ENCODE results near the gene PCYT2. TPM values are rescaled to one million over a fixed set of nuclear protein-coding genes. Genes with fewer than 3 reads are reported as not detected.

The PCYT2 gene
- total and polyA plus RNA-seq, 9 of the 15 experiments (the other 6 are each of a cell fraction or from before 2014, with no cell fraction given) = 0.92 to 134 (median 82.5) TPM

DNA sequence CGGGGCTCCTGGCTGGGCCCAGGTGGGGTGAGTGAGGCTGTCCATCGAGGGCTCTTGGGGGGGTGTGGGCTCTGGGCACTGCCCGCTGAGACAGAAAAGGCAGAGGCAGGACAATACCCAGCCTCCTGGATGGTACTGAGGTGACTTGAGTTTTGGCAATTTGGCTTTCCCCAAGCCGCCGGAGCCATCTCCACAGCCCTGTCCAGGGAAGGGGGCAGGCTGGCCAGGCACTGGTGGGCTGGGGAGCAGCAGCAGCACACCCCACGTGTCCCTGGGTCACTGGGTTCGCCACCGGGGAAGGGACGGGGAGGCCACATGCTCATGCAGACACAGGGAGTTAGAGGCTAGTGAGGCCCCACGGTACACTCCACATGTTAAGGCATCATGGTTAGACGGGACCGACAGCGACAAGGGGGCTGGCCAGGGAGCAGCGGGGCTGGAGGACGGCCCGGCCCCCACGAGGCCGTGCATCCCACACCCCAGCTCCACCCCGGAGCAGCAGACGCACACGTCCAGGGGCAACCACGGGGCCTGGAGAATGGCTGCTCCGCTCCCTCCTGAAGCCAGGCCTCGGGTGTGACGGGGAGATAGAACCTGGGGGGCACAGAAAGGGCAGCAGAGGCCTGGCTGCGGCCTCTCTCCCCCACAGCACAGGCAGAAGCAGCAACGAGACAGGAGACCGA lies 43.1 kb downstream of the PCYT2 start (continued):
- peak; percentile 22; the same call in 1 of the 2 replicates for TF ChIP-seq HLTF (IDR thresholded peaks at IDR 0.05)
- TF ChIP-seq, protein P1, sequence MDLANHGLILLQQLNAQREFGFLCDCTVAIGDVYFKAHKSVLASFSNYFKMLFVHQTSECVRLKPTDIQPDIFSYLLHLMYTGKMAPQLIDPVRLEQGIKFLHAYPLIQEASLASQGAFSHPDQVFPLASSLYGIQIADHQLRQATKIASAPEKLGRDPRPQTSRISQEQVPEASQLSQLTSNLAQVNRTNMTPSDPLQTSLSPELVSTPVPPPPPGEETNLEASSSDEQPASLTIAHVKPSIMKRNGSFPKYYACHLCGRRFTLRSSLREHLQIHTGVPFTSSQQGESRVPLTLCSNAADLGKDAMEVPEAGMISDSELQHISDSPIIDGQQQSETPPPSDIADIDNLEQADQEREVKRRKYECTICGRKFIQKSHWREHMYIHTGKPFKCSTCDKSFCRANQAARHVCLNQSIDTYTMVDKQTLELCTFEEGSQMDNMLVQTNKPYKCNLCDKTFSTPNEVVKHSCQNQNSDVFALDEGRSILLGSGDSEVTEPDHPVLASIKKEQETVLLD (IDR thresholded peaks at IDR 0.05) = 0 out of 2 replicates have a peak, but pooled peaks have one; percentile 18
- TF ChIP-seq ZNF121 (CRISPR knock-in tag; conservative IDR thresholded peaks at IDR 0.05) = no peak
- TF ChIP-seq MBD2 (IDR thresholded peaks at IDR 0.05; ENCODE audit: borderline replicate concordance, low read depth) = peak; percentile 20; the same call in 1 of the 2 replicates
- TF ChIP-seq SREBF2 (CRISPR knock-in tag; IDR thresholded peaks at IDR 0.05) = 0 out of 2 replicates have a peak, but pooled peaks have one; percentile 64
- TF ChIP-seq ZNF140 (CRISPR knock-in tag; IDR thresholded peaks at IDR 0.05) = no peak
- TF ChIP-seq L3MBTL2 (IDR thresholded peaks at IDR 0.05) = 0 out of 2 replicates have a peak, but pooled peaks have one; percentile 31
- TF ChIP-seq NR3C1 (CRISPR knock-in tag; IDR thresholded peaks at IDR 0.05) = 0 out of 2 replicates have a peak, but pooled peaks have one; percentile 10
- TF ChIP-seq POLR2AphosphoS5 (IDR thresholded peaks at IDR 0.05; ENCODE audit: control insufficient read depth, insufficient read depth, low read depth, low read length) = peak; percentile 61
- peak; percentile 93 for TF ChIP-seq RBM22 (IDR thresholded peaks at IDR 0.05; ENCODE audit: low read depth, low read length, poor library complexity, severe bottlenecking)
- no peak for TF ChIP-seq POLR2H (tag; IDR thresholded peaks at IDR 0.05; ENCODE audit: low read depth)
- TF ChIP-seq, protein P2, sequence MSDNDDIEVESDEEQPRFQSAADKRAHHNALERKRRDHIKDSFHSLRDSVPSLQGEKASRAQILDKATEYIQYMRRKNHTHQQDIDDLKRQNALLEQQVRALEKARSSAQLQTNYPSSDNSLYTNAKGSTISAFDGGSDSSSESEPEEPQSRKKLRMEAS (CRISPR knock-in tag; IDR thresholded peaks at IDR 0.05) = peak; percentile 83
- TF ChIP-seq, protein P3, sequence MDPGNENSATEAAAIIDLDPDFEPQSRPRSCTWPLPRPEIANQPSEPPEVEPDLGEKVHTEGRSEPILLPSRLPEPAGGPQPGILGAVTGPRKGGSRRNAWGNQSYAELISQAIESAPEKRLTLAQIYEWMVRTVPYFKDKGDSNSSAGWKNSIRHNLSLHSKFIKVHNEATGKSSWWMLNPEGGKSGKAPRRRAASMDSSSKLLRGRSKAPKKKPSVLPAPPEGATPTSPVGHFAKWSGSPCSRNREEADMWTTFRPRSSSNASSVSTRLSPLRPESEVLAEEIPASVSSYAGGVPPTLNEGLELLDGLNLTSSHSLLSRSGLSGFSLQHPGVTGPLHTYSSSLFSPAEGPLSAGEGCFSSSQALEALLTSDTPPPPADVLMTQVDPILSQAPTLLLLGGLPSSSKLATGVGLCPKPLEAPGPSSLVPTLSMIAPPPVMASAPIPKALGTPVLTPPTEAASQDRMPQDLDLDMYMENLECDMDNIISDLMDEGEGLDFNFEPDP (CRISPR knock-in tag; IDR thresholded peaks at IDR 0.05) = peak; percentile 65
- TF ChIP-seq ELF4 (CRISPR knock-in tag; IDR thresholded peaks at IDR 0.05) = peak; percentile 56; the same call in 1 of the 2 replicates
- TF ChIP-seq SMARCA5 (IDR thresholded peaks at IDR 0.05) = no peak
- TF ChIP-seq, protein P4, sequence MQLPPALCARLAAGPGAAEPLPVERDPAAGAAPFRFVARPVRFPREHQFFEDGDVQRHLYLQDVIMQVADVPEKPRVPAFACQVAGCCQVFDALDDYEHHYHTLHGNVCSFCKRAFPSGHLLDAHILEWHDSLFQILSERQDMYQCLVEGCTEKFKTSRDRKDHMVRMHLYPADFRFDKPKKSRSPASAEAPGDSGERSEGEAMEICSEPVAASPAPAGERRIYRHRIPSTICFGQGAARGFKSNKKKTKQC (CRISPR knock-in tag; IDR thresholded peaks at IDR 0.05) = peak; percentile 35; the same call in 1 of the 2 replicates
- TF ChIP-seq, protein P5, sequence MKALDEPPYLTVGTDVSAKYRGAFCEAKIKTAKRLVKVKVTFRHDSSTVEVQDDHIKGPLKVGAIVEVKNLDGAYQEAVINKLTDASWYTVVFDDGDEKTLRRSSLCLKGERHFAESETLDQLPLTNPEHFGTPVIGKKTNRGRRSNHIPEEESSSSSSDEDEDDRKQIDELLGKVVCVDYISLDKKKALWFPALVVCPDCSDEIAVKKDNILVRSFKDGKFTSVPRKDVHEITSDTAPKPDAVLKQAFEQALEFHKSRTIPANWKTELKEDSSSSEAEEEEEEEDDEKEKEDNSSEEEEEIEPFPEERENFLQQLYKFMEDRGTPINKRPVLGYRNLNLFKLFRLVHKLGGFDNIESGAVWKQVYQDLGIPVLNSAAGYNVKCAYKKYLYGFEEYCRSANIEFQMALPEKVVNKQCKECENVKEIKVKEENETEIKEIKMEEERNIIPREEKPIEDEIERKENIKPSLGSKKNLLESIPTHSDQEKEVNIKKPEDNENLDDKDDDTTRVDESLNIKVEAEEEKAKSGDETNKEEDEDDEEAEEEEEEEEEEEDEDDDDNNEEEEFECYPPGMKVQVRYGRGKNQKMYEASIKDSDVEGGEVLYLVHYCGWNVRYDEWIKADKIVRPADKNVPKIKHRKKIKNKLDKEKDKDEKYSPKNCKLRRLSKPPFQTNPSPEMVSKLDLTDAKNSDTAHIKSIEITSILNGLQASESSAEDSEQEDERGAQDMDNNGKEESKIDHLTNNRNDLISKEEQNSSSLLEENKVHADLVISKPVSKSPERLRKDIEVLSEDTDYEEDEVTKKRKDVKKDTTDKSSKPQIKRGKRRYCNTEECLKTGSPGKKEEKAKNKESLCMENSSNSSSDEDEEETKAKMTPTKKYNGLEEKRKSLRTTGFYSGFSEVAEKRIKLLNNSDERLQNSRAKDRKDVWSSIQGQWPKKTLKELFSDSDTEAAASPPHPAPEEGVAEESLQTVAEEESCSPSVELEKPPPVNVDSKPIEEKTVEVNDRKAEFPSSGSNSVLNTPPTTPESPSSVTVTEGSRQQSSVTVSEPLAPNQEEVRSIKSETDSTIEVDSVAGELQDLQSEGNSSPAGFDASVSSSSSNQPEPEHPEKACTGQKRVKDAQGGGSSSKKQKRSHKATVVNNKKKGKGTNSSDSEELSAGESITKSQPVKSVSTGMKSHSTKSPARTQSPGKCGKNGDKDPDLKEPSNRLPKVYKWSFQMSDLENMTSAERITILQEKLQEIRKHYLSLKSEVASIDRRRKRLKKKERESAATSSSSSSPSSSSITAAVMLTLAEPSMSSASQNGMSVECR (CRISPR knock-in tag; IDR thresholded peaks at IDR 0.05) = peak; percentile 87
